Fibroblast of the conjunctiva (primary cell): ENCODE data around the gene FOXP3.
A peak's percentile ranks its signal among the peaks of the same experiment; 100 is the strongest.
"Not testable (repeated sequence)": the region's sequence is repeated elsewhere in the genome, so short reads cannot be mapped to it uniquely, and the experiment has no call there.

Source experiments
- DNase-seq: peaks from one replicate; pipeline ENCODE4 v3.0.0-alpha.2; 2010; ENCODE audit warnings: low read depth

The FOXP3 gene

GRCh38 chrX:49264460-49264859 is at the start of gene FOXP3:
Gene FOXP3, minus strand, starts transcription at chrX:49264710. Its CDS starts 6,205 bp downstream, at chrX:49258505.
- DNase-seq = no peak

DNA sequence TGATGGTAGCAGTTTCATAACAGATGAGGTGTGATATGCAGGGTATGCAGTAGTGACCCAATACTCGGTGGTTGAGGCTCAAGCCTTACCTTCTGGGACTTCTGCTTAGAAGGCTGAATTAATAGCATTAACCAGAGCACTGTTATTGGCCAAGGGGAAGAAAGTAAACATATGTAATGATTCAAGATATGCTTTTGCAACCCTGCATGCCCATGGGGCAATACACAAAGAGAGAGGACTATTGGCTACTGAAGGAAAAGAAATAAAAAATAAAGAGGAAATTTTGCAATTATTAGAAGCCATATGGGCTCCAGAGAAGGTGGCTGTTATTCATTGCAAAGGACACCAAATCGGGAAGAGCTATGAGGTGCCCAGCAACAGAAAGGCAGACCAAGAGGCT is 47.7 kb upstream of the FOXP3 start:
- DNase-seq = no peak

DNA sequence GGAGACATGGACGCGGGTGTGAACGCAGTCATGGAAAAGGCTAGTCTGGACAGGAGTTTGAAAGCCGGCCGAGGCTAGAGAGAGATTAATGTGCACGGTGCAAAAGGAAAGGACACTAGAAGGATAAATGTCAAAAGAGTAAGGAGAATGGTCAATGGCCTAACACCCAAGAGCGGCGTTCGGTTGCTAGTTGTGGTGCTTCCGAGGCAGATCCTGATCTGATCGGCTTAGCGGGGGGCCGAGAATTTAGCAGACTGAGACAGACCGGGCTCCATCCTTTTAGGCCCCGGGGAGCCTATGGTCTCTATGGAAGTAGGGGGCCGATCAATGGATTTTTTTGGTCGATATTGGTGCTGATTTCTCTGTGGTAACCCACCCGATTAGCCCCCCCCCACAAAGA is 45.9 kb upstream of the FOXP3 start:
- no peak for DNase-seq

DNA sequence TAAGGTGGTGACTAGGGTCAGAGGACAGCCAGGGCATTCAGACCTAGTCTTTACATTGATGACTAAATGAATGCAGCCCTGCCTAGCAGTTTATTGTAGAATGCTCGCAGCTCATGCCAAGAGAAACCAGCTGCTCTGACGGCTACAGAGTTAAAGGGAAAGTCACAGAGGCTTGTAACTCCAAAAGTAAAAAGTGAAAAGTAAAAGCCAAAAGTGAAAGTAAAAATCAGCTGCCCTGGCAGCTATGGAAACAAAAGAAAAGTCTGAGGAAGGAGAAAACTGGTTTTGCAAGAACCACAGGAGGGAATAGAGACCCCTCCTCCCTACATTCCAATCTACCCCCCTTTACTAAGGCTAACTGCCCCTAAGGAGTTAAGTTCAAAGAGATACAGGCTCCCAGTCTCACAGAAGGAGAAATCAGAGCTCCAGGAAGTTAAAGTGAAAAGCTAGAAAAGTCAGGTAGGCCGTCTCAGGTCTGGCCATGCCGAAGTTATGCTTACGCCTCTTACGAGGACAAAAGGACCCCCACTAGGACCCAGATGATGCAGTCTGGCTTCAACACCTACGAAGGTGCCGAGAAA is 45.0 kb upstream of the FOXP3 start:
- no peak for DNase-seq

DNA sequence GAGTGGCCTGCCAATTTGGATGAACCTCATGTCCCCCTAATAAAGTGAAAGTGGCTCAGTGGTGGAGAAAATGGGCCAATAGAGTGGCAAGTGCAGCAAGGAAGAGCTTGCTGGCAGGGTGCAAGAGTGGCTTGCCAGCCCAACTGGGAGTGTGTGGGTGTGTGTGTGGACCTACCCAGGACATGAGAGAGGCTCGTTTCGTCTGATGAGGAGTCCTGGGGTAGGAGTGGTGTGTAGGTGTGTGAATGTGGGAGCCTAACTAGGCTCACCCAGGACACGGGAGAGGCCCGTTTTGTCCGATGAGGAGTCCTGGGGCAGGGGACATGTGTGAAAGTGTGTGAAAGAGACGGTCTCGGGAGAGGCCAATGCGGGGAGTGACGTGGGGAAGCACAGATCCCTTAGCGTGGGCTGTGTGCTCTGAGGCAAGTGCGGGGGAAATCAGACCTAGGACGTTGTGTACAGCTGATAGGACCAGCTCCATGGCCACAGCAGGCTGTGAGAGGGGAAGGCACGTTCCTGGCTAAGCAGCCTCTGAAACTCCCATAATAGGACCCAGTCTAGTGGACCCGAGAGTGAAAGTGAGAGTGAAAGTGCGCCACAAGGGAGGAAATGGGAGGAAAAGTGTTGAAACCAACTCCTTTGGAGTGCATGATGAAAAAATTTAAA is 44.2 kb upstream of the FOXP3 start:
- DNase-seq = no peak

DNA sequence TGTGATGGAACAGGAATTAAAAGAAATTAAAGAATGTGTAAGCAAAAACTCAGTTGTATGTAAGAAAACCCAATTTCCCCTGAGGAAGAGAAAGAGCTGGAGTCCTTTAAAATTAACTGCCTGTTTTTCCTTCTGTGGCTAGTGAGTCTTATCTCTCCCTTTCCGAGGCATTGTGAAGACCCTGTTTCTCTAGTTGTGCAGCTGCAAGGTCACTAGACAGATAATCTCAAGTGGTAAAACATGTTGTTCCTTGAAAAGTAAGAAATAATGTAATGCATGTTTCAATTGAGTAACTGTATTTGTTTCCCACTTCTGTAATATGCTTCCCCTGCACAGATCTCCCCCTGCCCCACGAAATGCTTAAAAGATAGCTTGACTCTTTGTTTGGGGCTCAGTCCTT is 43.3 kb upstream of the FOXP3 start:
- DNase-seq = not testable (repeated sequence)

- DNase-seq = no peak
These were observed 38.8 kb upstream of the FOXP3 start, which contains the start of gene GAGE10 for GRCh38 chrX:49303346-49303745. Gene GAGE10, plus strand, starts transcription at chrX:49303646. Its CDS starts 1,214 bp downstream, at chrX:49304860.

- DNase-seq = no peak
These were observed 36.2 kb upstream of the FOXP3 start for GRCh38 chrX:49300703-49301102.

- not testable (repeated sequence) for DNase-seq
These were observed 34.8 kb upstream of the FOXP3 start for GRCh38 chrX:49299293-49299692.

DNA sequence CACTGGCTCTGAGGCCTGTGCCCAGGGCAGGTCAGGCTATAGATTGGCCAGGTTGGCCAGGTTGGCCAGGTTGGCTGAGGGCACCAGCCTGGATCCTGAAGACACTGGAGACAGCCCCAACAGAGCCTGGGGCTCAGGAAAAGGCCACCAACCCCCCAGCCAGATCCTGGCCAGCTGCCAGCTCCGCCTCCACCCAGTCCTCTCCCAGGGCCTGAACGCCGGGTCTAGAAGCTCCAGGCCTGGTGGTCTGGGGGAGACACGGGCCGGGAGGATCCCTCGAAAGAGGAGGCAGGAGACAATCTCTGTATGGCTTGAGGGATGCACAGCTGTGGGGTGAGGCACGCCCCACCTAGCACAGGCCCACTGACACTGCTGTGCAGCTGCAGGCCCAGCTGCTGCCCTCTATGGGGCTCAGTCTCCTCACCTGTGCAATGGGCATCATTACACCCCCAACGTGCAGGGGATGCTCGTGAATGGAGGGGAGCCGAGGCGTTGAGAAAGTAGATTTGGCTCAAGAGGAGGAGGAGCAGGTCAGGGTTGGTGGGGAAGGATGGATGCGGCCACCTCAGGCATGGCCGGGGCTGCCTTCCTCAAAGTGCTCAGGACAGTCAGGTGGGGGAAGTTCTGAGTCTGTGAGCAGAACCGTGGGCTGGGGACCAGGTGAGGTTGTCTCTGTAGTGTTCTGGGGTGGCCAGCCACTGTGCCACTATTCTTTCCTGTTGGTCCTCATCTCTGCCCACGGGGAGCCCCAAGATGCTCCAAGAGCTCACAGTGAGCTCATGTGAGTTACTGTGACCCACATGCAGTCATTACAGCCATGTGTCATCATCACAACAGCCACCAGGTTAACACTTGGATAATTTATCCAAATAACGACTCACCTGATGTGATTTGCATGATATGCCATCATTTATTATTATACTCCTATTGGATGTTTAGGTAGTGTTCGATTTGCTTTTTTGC is 28.2 kb upstream of the FOXP3 start:
- no peak for DNase-seq

DNA sequence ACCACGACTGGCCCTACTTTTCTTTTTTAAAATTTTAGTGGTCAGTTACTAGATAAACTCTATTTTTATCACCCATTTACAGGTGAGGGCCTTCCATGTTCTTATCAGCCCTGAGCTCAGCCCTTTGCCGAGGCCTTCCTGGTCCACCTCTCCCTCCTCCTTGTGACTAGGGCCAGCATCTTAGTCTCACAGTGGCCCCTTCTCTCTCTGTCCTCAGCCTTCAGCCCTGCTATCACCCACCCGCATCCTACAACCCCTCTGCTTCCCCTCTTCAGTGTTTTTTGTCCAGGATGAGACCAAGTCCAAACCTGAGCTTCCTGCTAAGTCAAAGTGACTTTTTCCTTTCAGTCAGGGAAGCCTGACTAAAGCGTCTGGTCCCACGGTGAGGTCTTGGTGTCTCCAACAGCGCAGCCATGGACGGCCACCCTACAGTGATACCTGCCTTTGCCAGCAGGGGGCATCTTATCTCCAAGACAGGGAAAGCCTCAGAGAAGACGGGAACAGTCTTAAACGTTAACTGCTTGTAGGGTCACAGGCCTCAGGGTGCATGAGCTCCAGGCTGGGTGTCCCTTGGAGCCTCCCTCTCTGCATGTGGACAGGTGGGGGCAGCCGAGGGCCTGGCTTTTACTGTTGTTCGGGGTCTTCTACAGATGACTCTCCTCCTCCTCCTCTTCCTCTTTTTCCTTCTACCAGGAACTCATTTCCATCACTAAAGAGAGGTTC is 27.3 kb upstream of the FOXP3 start:
- peak; percentile 24 for DNase-seq

DNA sequence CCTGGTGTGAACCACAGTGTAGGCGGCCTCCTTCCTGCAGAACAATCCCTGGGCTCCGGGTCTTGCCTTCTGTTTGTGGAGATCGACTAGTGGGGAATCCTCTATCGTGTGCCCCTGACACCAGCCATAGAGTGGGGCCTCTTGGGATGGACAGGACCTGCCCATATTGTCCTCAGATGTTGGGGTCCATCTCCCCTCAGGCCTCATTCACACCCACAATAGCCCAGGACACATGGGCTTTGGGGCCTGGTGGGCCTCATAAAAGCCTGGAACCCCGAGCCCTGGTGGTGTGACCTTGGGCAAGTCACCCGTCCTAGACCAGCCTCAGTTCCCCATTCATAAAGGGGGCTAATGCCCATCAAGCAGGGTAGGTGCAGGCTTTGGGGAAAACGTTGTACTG is 25.7 kb upstream of the FOXP3 start:
- DNase-seq = no peak

- DNase-seq = no peak
These were observed 23.2 kb upstream of the FOXP3 start for GRCh38 chrX:49287665-49288064.

GRCh38 chrX:49286581-49286980 is 22.1 kb upstream of the FOXP3 start:
- no peak for DNase-seq

- no peak for DNase-seq
These were observed 21.6 kb upstream of the FOXP3 start for GRCh38 chrX:49286136-49286535.

GRCh38 chrX:49284212-49284611 is 19.7 kb upstream of the FOXP3 start:
- no peak for DNase-seq

DNA sequence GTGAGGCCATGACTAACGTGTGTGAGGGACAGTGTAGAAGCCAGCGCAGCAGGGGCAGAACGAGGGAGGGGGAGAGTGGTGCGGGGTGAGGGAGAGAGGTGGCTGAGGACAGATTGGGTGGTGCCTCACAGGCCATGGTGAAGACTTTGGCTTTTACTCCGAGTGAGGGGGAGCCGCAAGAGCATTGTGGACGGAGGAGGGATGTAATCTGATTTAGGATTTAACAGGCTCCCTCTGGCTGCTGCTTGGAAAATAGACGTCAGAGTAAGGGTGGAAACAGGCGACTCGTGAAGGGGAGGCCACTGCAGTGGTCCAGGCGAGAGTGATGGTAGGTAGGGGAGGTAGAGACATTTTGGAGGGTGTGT is 18.1 kb upstream of the FOXP3 start:
- peak; percentile 12 for DNase-seq

- DNase-seq = no peak
These were observed 13.6 kb upstream of the FOXP3 start for GRCh38 chrX:49278081-49278480.

DNA sequence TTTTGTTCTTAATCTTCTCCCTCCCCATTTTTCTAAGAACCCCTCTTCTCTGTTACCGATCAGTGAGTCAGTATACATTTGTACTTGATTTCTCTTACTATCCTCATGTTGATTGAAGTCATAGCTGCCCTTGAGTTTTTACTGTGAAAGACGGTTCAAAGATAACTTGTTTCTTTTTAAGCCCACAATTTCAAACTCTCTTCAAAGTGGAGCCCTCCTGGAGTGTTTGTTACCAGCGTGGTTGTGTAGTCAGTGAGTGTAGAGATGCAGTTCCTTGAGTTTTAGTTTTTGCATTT is 13.0 kb upstream of the FOXP3 start:
- no peak for DNase-seq

GRCh38 chrX:49276671-49277534 is 12.4 kb upstream of the FOXP3 start:
- no peak for DNase-seq

DNA sequence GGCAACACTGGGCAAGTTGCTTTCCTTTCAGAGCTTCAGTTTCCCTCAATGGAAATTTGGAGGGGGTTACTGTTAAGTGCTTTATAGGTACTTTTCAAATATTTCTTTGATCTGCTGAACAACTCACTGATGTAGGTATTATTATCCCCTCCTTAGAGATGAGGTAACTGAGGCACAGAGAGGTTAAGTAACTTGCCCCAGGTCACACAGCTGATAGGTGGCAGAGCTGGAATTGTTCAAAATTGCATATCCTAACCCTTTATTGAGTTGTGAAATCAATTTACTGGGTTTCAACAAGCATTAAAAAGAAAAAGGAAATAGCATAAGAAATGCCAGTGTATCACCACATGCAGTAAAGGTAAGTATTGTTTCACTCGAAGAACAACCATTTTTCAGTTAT is 11.7 kb upstream of the FOXP3 start:
- DNase-seq = no peak
